HG03159 (cell line): Measurements from ENCODE around the gene SLC25A26.

Source experiments
- ATAC-seq: cut with Tn5 transposase; IDR thresholded peaks from one replicate; pipeline ENCODE4 v1.9.1; 2021; ENCODE audit warnings: mild to moderate bottlenecking, moderate library complexity; ENCODE audit not compliant: unreplicated experiment

SLC25A26 gene

DNA sequence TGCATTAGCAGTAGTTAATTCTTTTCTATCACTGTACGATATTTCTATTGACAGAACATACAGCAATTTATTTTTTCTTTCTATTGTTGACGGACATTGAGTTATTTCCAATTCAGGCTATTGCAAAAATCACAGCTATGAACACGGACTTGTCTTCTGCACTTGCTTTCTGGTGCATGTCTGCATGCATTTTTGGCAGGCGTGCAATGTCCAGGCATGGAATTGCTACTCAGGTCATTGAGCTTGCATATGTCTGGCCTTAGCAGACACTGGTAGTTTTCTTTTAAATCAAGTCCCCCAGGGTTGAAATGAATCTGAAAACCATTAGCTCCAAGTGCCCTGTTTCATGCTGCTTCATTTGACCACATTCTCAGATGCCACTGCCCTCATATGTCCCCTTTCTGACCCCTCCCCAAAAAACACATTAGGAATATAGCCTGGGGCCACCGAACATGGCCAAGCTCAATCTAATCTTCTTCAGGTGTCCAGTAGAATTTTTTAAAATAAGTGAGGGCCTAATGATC, 207.2 kb downstream of the SLC25A26 start:
- ATAC-seq, result no peak
